ENCODE results near the gene JPT1.

JPT1 gene

GRCh38 chr17:75124041-75124818, 30.1 kb downstream of the JPT1 start:
- no peak overlapping the region for H3K4me3 ChIP-seq (ENCODE audit: insufficient read depth, low read depth, low read length, poor library complexity, severe bottlenecking)
- peaks cover 6% of the 10 kb centered on the region for H3K36me3 ChIP-seq (ENCODE audit: control insufficient read depth, insufficient read depth, low read length)
- peak overlapping the region; percentile 37 for H3K27ac ChIP-seq (ENCODE audit: insufficient read depth, low read length, poor library complexity, severe bottlenecking)
- no peaks in the 10 kb centered on the region for H3K9me3 ChIP-seq (ENCODE audit: control insufficient read depth, low read length)
- H3K27me3 ChIP-seq (replicated peaks; ENCODE audit: control insufficient read depth, insufficient read depth, low read length, poor library complexity, severe bottlenecking) = no peaks in the 10 kb centered on the region
- peaks cover 26% of the 10 kb centered on the region for H3K4me1 ChIP-seq (ENCODE audit: control insufficient read depth, insufficient read depth, low read length, poor library complexity, severe bottlenecking)
- peak; percentile 30 to 52 (median 48) for DNase-seq

GRCh38 chr17:75118307-75118706, 36.0 kb downstream of the JPT1 start:
- no peaks in the 10 kb centered on the region for H3K9me3 ChIP-seq (ENCODE audit: control insufficient read depth, low read length)
- no peaks in the 10 kb centered on the region for H3K27me3 ChIP-seq (replicated peaks; ENCODE audit: control insufficient read depth, insufficient read depth, low read length, poor library complexity, severe bottlenecking)
- peaks cover 5% of the 10 kb centered on the region for H3K4me1 ChIP-seq (ENCODE audit: control insufficient read depth, insufficient read depth, low read length, poor library complexity, severe bottlenecking)
- no peak overlapping the region for H3K27ac ChIP-seq (ENCODE audit: insufficient read depth, low read length, poor library complexity, severe bottlenecking)
- H3K36me3 ChIP-seq (ENCODE audit: control insufficient read depth, insufficient read depth, low read length) = peaks cover 6% of the 10 kb centered on the region
- DNase-seq = no peak
- no peak overlapping the region for H3K4me3 ChIP-seq (ENCODE audit: insufficient read depth, low read depth, low read length, poor library complexity, severe bottlenecking)

GRCh38 chr17:75116737-75117136, 37.6 kb downstream of the JPT1 start:
- Histone ChIP-seq H3K4me1 (ENCODE audit: control insufficient read depth, insufficient read depth, low read length, poor library complexity, severe bottlenecking) (peaks cover 5% of the 10 kb centered on the region), H3K4me3 (ENCODE audit: insufficient read depth, low read depth, low read length, poor library complexity, severe bottlenecking) (no peak overlapping the region), H3K9me3 (ENCODE audit: control insufficient read depth, low read length) (no peaks in the 10 kb centered on the region), H3K27ac (ENCODE audit: insufficient read depth, low read length, poor library complexity, severe bottlenecking) (no peak overlapping the region), H3K27me3 (replicated peaks; ENCODE audit: control insufficient read depth, insufficient read depth, low read length, poor library complexity, severe bottlenecking) (no peaks in the 10 kb centered on the region), H3K36me3 (ENCODE audit: control insufficient read depth, insufficient read depth, low read length) (peaks cover 6% of the 10 kb centered on the region)
- no peak for DNase-seq

- peaks cover 14% of the 10 kb centered on the region for H3K4me1 ChIP-seq (ENCODE audit: control insufficient read depth, insufficient read depth, low read length, poor library complexity, severe bottlenecking)
- no peaks in the 10 kb centered on the region for H3K27me3 ChIP-seq (replicated peaks; ENCODE audit: control insufficient read depth, insufficient read depth, low read length, poor library complexity, severe bottlenecking)
- no peak for DNase-seq
- H3K27ac ChIP-seq (ENCODE audit: insufficient read depth, low read length, poor library complexity, severe bottlenecking) = no peak overlapping the region
- H3K9me3 ChIP-seq (ENCODE audit: control insufficient read depth, low read length) = no peaks in the 10 kb centered on the region
- H3K36me3 ChIP-seq (ENCODE audit: control insufficient read depth, insufficient read depth, low read length) = peaks cover 2% of the 10 kb centered on the region
- H3K4me3 ChIP-seq (ENCODE audit: insufficient read depth, low read depth, low read length, poor library complexity, severe bottlenecking) = no peak overlapping the region
These were observed 38.8 kb downstream of the JPT1 start for GRCh38 chr17:75115555-75115954.

- DNase-seq = no peak
- Histone ChIP-seq H3K4me3 (ENCODE audit: insufficient read depth, low read depth, low read length, poor library complexity, severe bottlenecking) (peak overlapping the region; percentile 53), H3K27me3 (replicated peaks; ENCODE audit: control insufficient read depth, insufficient read depth, low read length, poor library complexity, severe bottlenecking) (no peaks in the 10 kb centered on the region), H3K36me3 (ENCODE audit: control insufficient read depth, insufficient read depth, low read length) (no peaks in the 10 kb centered on the region), H3K9me3 (ENCODE audit: control insufficient read depth, low read length) (no peaks in the 10 kb centered on the region), H3K27ac (ENCODE audit: insufficient read depth, low read length, poor library complexity, severe bottlenecking) (peak overlapping the region; percentile 45), H3K4me1 (ENCODE audit: control insufficient read depth, insufficient read depth, low read length, poor library complexity, severe bottlenecking) (peaks cover 18% of the 10 kb centered on the region)
These were observed 39.6 kb downstream of the JPT1 start for GRCh38 chr17:75114552-75115314.

GRCh38 chr17:75113798-75114551, 40.3 kb downstream of the JPT1 start:
- H3K36me3 ChIP-seq (ENCODE audit: control insufficient read depth, insufficient read depth, low read length) = no peaks in the 10 kb centered on the region
- H3K4me1 ChIP-seq (ENCODE audit: control insufficient read depth, insufficient read depth, low read length, poor library complexity, severe bottlenecking) = peaks cover 18% of the 10 kb centered on the region
- peak overlapping the region; percentile 45 for H3K27ac ChIP-seq (ENCODE audit: insufficient read depth, low read length, poor library complexity, severe bottlenecking)
- H3K4me3 ChIP-seq (ENCODE audit: insufficient read depth, low read depth, low read length, poor library complexity, severe bottlenecking) = peak overlapping the region; percentile 53
- no peaks in the 10 kb centered on the region for H3K27me3 ChIP-seq (replicated peaks; ENCODE audit: control insufficient read depth, insufficient read depth, low read length, poor library complexity, severe bottlenecking)
- H3K9me3 ChIP-seq (ENCODE audit: control insufficient read depth, low read length) = no peaks in the 10 kb centered on the region
- peak; percentile 74 to 86 (median 80) for DNase-seq

GRCh38 chr17:75111777-75112335, 42.5 kb downstream of the JPT1 start:
- Histone ChIP-seq H3K27me3 (replicated peaks; ENCODE audit: control insufficient read depth, insufficient read depth, low read length, poor library complexity, severe bottlenecking) (no peaks in the 10 kb centered on the region), H3K4me1 (ENCODE audit: control insufficient read depth, insufficient read depth, low read length, poor library complexity, severe bottlenecking) (peaks cover 18% of the 10 kb centered on the region), H3K36me3 (ENCODE audit: control insufficient read depth, insufficient read depth, low read length) (no peaks in the 10 kb centered on the region), H3K27ac (ENCODE audit: insufficient read depth, low read length, poor library complexity, severe bottlenecking) (peak overlapping the region; percentile 13), H3K9me3 (ENCODE audit: control insufficient read depth, low read length) (no peaks in the 10 kb centered on the region), H3K4me3 (ENCODE audit: insufficient read depth, low read depth, low read length, poor library complexity, severe bottlenecking) (no peak overlapping the region)
- no peak for DNase-seq

- Histone ChIP-seq H3K27me3 (replicated peaks; ENCODE audit: control insufficient read depth, insufficient read depth, low read length, poor library complexity, severe bottlenecking) (no peaks in the 10 kb centered on the region), H3K27ac (ENCODE audit: insufficient read depth, low read length, poor library complexity, severe bottlenecking) (peak overlapping the region; percentile 62), H3K4me1 (ENCODE audit: control insufficient read depth, insufficient read depth, low read length, poor library complexity, severe bottlenecking) (peaks cover 15% of the 10 kb centered on the region), H3K36me3 (ENCODE audit: control insufficient read depth, insufficient read depth, low read length) (no peaks in the 10 kb centered on the region), H3K4me3 (ENCODE audit: insufficient read depth, low read depth, low read length, poor library complexity, severe bottlenecking) (peak overlapping the region; percentile 84), H3K9me3 (ENCODE audit: control insufficient read depth, low read length) (no peaks in the 10 kb centered on the region)
- no peak for DNase-seq
These were observed 43.9 kb downstream of the JPT1 start for GRCh38 chr17:75110234-75110937.

All from effector memory CD4-positive, alpha-beta T cell (primary cell).